T47D (cell line): ENCODE measurements around the gene RGMA.
"Not testable (repeated sequence)": the region's sequence is repeated elsewhere in the genome, so short reads cannot be mapped to it uniquely, and the experiment has no call there.

Experiments used
- DNase-seq, 2 experiments: peaks; one replicate each; pipeline versions ENCODE4 v3.0.0 to v3.0.0-alpha.2; 2011 to 2012; ENCODE audit warnings: low read depth in 1 of 2, low spot score in 1 of 2
- JUND ChIP-seq: IDR thresholded peaks from 2 replicates; pipeline ENCODE4 v1.6.1; 2012; ENCODE audit warnings: low read depth
- in situ Hi-C: cut with HindIII; loops from 2 replicates; pipeline ENCODE4 v1.10.0; 2016; ENCODE audit warnings: low sequenced_read_pairs, low pct_unique_long_range_greater_than_20kb

Gene RGMA

GRCh38 chr15:93036951-93037819 lies 51.8 kb downstream of the RGMA start:
- no peak for TF ChIP-seq JUND
- peak in 1 of 2 experiments; percentile 61 for DNase-seq
- in situ Hi-C loops: no loop called here

- TF ChIP-seq JUND: no peak
- in situ Hi-C loops: no loop called here
- DNase-seq: peak; percentile 50 to 80
Measured at GRCh38 chr15:93035953-93036810, 52.8 kb downstream of the RGMA start.

GRCh38 chr15:93035092-93035915 lies 53.7 kb downstream of the RGMA start:
- in situ Hi-C loops: no loop called here
- TF ChIP-seq JUND: no peak
- DNase-seq: no peak

GRCh38 chr15:93034512-93034911 lies 54.5 kb downstream of the RGMA start:
- no peak for TF ChIP-seq JUND
- no peak for DNase-seq
- in situ Hi-C loops: no loop called here

- in situ Hi-C loops: no loop called here
- no peak for DNase-seq
- no peak for TF ChIP-seq JUND
Measured at GRCh38 chr15:93033434-93034045, 55.5 kb downstream of the RGMA start.

- DNase-seq, in situ Hi-C loops: not testable (repeated sequence)
Measured at GRCh38 chr15:93032515-93033206, 56.4 kb downstream of the RGMA start.

- DNase-seq, in situ Hi-C loops: not testable (repeated sequence)
Measured at GRCh38 chr15:93031557-93032384, 57.2 kb downstream of the RGMA start.

- no peak for TF ChIP-seq JUND
- in situ Hi-C loops: no loop called here
- DNase-seq: no peak
Measured at GRCh38 chr15:93031103-93031464, 57.9 kb downstream of the RGMA start.

- in situ Hi-C loops: no loop called here
- TF ChIP-seq JUND: no peak
- peak; percentile 77 to 88 for DNase-seq
Measured at GRCh38 chr15:93030430-93031102, 58.4 kb downstream of the RGMA start.

GRCh38 chr15:93029836-93030429 lies 59.1 kb downstream of the RGMA start:
- TF ChIP-seq JUND: peak; percentile 7; the same call in 1 of the 2 replicates
- DNase-seq: peak in 1 of 2 experiments; percentile 65
- in situ Hi-C loops: no loop called here
